ENCODE data around the gene KLHL4. TPM values are rescaled to one million over a fixed set of nuclear protein-coding genes. Genes with fewer than 3 reads are reported as not detected.
"Not testable (repeated sequence)": the region's sequence is repeated elsewhere in the genome, so short reads cannot be mapped to it uniquely, and the experiment has no call there.

KLHL4 gene
- total RNA-seq, 1 donor from 2014 or later: 0.26 TPM

GRCh38 chrX:87697409-87697808 is 179.8 kb downstream of the KLHL4 start:
- DNase-seq (ENCODE audit: low read depth) (no peak), FAIRE-seq (no peak)
- no peak overlapping the region for H3K4me3 ChIP-seq (ENCODE audit: low read depth, low read length)
- TF ChIP-seq, protein P1, sequence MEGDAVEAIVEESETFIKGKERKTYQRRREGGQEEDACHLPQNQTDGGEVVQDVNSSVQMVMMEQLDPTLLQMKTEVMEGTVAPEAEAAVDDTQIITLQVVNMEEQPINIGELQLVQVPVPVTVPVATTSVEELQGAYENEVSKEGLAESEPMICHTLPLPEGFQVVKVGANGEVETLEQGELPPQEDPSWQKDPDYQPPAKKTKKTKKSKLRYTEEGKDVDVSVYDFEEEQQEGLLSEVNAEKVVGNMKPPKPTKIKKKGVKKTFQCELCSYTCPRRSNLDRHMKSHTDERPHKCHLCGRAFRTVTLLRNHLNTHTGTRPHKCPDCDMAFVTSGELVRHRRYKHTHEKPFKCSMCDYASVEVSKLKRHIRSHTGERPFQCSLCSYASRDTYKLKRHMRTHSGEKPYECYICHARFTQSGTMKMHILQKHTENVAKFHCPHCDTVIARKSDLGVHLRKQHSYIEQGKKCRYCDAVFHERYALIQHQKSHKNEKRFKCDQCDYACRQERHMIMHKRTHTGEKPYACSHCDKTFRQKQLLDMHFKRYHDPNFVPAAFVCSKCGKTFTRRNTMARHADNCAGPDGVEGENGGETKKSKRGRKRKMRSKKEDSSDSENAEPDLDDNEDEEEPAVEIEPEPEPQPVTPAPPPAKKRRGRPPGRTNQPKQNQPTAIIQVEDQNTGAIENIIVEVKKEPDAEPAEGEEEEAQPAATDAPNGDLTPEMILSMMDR (IDR thresholded peaks at IDR 0.05; ENCODE audit: insufficient read depth, low read length, severe bottlenecking): no peak
- H3K27me3 ChIP-seq (ENCODE audit: control insufficient read depth, insufficient read depth, low read length): no peaks in the 10 kb centered on the region
- H3K36me3 ChIP-seq (ENCODE audit: control insufficient read depth, insufficient read depth, low read length): no peaks in the 10 kb centered on the region

GRCh38 chrX:87702795-87703194 is 185.2 kb downstream of the KLHL4 start:
- no peak for DNase-seq (ENCODE audit: low read depth)
- TF ChIP-seq, protein P1 (IDR thresholded peaks at IDR 0.05; ENCODE audit: insufficient read depth, low read length, severe bottlenecking): no peak
- Histone ChIP-seq H3K4me3 (ENCODE audit: low read depth, low read length) (no peak overlapping the region), H3K36me3 (ENCODE audit: control insufficient read depth, insufficient read depth, low read length) (no peaks in the 10 kb centered on the region), H3K27me3 (ENCODE audit: control insufficient read depth, insufficient read depth, low read length) (no peaks in the 10 kb centered on the region)
- FAIRE-seq: no peak

- not testable (repeated sequence) for FAIRE-seq; H3K4me3 ChIP-seq (ENCODE audit: low read depth, low read length); DNase-seq (ENCODE audit: low read depth); H3K27me3 ChIP-seq (ENCODE audit: control insufficient read depth, insufficient read depth, low read length); H3K36me3 ChIP-seq (ENCODE audit: control insufficient read depth, insufficient read depth, low read length)
Measured at GRCh38 chrX:87703469-87703868, 185.9 kb downstream of the KLHL4 start.

DNA sequence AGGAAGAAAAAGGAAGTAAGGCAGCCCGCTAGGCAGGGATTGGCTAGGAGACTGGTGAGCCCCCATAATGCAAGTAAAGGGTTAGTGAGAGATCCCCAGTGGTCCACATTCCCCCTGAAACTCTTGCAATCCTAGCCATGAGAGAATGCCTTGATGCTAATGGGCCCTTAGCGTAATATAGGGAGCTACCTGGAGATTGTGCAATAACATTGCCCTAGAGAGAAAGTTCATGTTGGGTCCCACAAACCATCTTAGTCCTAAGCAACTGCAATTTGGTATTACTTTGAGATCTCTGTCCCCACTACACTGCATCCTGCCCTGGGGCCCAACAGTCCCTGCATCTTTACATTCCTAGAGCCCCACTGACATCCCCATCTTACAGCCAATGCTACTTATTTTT is 188.5 kb downstream of the KLHL4 start:
- no peaks in the 10 kb centered on the region for H3K36me3 ChIP-seq (ENCODE audit: control insufficient read depth, insufficient read depth, low read length)
- TF ChIP-seq, protein P1 (IDR thresholded peaks at IDR 0.05; ENCODE audit: insufficient read depth, low read length, severe bottlenecking): no peak
- no peak for FAIRE-seq
- DNase-seq (ENCODE audit: low read depth): no peak
- H3K4me3 ChIP-seq (ENCODE audit: low read depth, low read length): no peak overlapping the region
- H3K27me3 ChIP-seq (ENCODE audit: control insufficient read depth, insufficient read depth, low read length): no peaks in the 10 kb centered on the region

- TF ChIP-seq, protein P1 (IDR thresholded peaks at IDR 0.05; ENCODE audit: insufficient read depth, low read length, severe bottlenecking): no peak
- FAIRE-seq (no peak), DNase-seq (ENCODE audit: low read depth) (no peak)
- Histone ChIP-seq H3K36me3 (ENCODE audit: control insufficient read depth, insufficient read depth, low read length) (no peaks in the 10 kb centered on the region), H3K4me3 (ENCODE audit: low read depth, low read length) (no peak overlapping the region), H3K27me3 (ENCODE audit: control insufficient read depth, insufficient read depth, low read length) (no peaks in the 10 kb centered on the region)
Measured at GRCh38 chrX:87710580-87710979, 193.0 kb downstream of the KLHL4 start.

Data from bronchial epithelial cell (primary cell).